Measurements from ENCODE around the gene AMPD1.

AMPD1 gene

DNA sequence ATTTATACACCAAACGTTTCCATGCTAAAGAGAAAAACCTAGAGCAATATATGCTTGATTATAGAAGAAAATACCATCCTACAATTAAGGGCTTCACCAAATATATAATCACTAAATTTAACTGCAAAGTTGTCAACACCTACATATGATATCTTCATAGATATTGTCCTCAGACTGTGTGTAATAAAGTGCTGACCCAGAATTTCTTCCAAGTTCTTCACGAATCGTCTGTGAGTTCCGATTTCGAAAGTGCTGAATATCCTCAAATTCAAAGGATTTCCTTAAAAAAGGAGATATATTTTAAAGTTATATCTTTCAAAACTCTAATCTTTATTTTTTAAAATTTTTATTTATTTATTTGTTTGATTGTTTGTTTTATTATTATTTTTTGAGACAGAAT is 72.0 kb downstream of the AMPD1 start:
- no peak for DNase-seq
